Subcutaneous abdominal adipose tissue (tissue), 5 donors: ENCODE data around the gene NADK.
"Not testable (repeated sequence)": the region's sequence is repeated elsewhere in the genome, so short reads cannot be mapped to it uniquely, and the experiment has no call there.

Experiments
- H3K27ac ChIP-seq: one replicate; pipeline ENCODE4 v1.7.0; 2013; ENCODE audit warnings: low read depth, mild to moderate bottlenecking, inconsistent platforms, low read length, moderate library complexity
- H3K27me3 ChIP-seq, 5 donors: one replicate each; pipeline ENCODE4 v1.7.0; 2013; ENCODE audit warnings: low read length in 5 of 5, inconsistent platforms in 1 of 5; ENCODE audit not compliant: control insufficient read depth in 5 of 5, insufficient read depth in 4 of 5
- H3K36me3 ChIP-seq, 5 donors: one replicate each; pipeline ENCODE4 v1.7.0; 2013; ENCODE audit warnings: low read length in 5 of 5; ENCODE audit not compliant: control insufficient read depth in 5 of 5, insufficient read depth in 5 of 5
- H3K4me1 ChIP-seq, 5 donors: one replicate each; pipeline ENCODE4 v1.7.0; 2013; ENCODE audit warnings: low read length in 5 of 5, mild to moderate bottlenecking in 3 of 5, moderate library complexity in 1 of 5; ENCODE audit not compliant: control insufficient read depth in 5 of 5, insufficient read depth in 5 of 5
- H3K4me3 ChIP-seq, 5 donors: one replicate each; pipeline ENCODE4 v1.7.0; 2013; ENCODE audit warnings: low read length in 5 of 5, low read depth in 1 of 5
- H3K9ac ChIP-seq, 5 donors: one replicate each; pipeline ENCODE4 v1.7.0; 2013; ENCODE audit warnings: low read length in 5 of 5, mild to moderate bottlenecking in 4 of 5, moderate library complexity in 3 of 5
- H3K9me3 ChIP-seq, 5 donors: one replicate each; pipeline ENCODE4 v1.7.0; 2013; ENCODE audit warnings: low read length in 5 of 5; ENCODE audit not compliant: control insufficient read depth in 5 of 5
- donor health status: healthy.
- donor health status: healthy.
- donor health status: healthy.
- donor health status: healthy.
- donor health status: healthy.

Gene NADK

GRCh38 chr1:1752636-1753606 is 25.3 kb downstream of the NADK start:
- H3K27me3 ChIP-seq, result no peaks in the 10 kb centered on the region
- peaks cover 0 to 55% (median 48%) of the 10 kb centered on the region in 5 donors for H3K36me3 ChIP-seq
- H3K4me1 ChIP-seq, result peaks cover 0 to 7% (median 5%) of the 10 kb centered on the region in 5 donors
- H3K9me3 ChIP-seq, result no peaks in the 10 kb centered on the region
- H3K4me3 ChIP-seq, result no peak overlapping the region
- no peak overlapping the region for H3K27ac ChIP-seq
- H3K9ac ChIP-seq, result no peak overlapping the region

DNA sequence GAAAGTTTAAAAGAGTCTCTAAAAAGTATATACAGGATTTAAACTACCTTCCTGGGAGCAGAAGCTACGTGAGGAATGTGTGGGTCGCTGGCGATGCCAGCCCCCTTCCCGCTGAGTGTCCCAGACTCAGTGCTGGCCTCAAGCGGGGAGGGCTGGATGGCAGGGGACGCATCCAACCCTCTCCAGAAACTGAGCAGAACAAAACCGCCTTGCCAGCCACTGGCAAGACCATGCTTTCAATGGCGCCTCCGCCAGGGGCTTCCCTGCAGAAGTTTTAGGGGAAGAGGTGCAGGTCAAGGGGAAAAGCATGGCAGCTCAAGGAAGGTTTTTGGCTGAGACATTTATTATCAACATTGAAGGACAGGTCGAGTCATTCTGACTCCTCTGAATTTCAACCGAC is 26.1 kb downstream of the NADK start:
- Histone ChIP-seq H3K27me3 (no peaks in the 10 kb centered on the region), H3K9ac (no peak overlapping the region), H3K4me1 (peaks cover 0 to under 1% (median 0%) of the 10 kb centered on the region in 5 donors), H3K27ac (no peak overlapping the region), H3K9me3 (no peaks in the 10 kb centered on the region), H3K4me3 (no peak overlapping the region), H3K36me3 (peaks cover 0 to 52% (median 47%) of the 10 kb centered on the region in 5 donors)

DNA sequence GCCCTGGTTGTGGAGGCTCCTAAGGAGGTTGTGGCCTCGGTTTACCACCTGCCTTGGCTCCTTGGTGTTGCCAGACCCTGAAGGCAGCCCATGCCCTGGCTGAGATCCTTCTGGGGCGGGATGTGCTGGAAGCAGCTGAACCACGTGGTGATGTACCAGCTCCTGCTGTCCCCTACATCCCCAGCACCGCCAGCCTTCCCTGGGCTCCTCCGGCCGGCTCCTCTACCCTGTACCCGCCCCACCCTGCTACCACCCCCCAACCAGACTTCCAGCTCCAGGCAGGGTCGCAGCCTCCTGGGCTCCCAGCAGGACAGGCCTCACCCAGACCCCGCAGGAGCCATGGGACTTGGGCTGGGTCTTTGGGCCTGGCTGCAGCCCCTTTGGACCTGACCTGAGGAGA is 28.3 kb downstream of the NADK start:
- not testable (repeated sequence) for H3K4me1 ChIP-seq, H3K9ac ChIP-seq, H3K27ac ChIP-seq, H3K27me3 ChIP-seq, H3K4me3 ChIP-seq, H3K9me3 ChIP-seq
- H3K36me3 ChIP-seq, result peaks cover 0 to 30% (median 28%) of the 10 kb centered on the region in 5 donors

DNA sequence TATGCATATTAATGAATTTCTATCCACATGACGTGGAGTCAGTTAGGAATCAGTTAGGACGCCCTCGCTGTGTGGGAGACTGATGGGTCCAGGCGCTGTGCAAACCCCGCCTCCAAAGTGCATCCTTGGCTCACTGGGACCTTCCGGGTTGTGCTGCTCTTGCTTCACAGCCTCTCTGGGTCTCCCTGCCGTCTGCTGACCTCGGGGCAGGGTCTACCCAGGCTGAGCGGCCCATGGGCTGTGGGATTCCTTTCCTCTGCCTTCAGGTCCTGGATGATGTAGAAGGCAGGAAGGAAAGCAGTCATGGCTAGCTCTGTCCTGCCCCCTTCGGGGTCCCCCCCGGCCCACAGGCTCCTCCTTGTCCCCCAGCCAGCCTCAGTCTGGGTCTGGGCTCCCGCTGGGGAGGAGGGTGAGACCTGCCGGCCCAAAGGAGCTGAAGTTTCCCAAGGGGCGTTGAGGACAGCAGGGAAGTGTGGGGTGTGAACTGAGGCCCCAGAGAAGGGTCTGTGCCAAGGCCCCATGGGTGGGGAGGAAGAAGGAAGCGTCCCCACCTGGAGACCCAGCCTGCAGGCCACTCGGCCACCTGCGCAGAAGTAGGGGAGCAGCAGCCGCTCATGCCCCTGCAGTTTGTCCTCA is 29.5 kb downstream of the NADK start:
- Histone ChIP-seq H3K9me3 (no peaks in the 10 kb centered on the region), H3K27ac (no peak overlapping the region), H3K4me1 (no peaks in the 10 kb centered on the region), H3K4me3 (no peak overlapping the region), H3K36me3 (peaks cover 0 to 19% (median 18%) of the 10 kb centered on the region in 5 donors), H3K9ac (no peak overlapping the region), H3K27me3 (no peaks in the 10 kb centered on the region)

DNA sequence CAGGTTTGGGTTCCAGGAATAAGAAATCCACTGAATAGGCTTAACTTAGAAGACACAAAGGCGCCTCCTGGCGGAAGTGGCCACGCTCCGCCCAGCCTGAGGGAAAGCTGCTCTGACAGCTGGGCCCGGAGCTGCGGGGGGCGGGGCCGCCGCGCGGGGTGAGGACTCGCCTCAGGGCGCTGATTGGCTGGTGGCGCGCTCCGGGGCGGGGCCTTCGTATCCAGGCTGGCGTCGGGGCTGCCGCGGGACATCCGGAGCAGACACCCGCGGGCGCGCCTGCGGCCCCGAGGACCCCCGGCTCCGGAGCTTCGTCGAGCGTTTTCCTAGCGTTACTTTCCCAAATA is 31.7 kb downstream of the NADK start:
- peak overlapping the region in 3 of 5 donors; percentile 22 to 53 (median 48) for H3K4me3 ChIP-seq
- H3K36me3 ChIP-seq, H3K27me3 ChIP-seq, H3K4me1 ChIP-seq, H3K9me3 ChIP-seq: not testable (repeated sequence)
- H3K9ac ChIP-seq, result peak overlapping the region in 2 of 5 donors; percentile 51 to 79
- H3K27ac ChIP-seq, result peak overlapping the region; percentile 70

DNA sequence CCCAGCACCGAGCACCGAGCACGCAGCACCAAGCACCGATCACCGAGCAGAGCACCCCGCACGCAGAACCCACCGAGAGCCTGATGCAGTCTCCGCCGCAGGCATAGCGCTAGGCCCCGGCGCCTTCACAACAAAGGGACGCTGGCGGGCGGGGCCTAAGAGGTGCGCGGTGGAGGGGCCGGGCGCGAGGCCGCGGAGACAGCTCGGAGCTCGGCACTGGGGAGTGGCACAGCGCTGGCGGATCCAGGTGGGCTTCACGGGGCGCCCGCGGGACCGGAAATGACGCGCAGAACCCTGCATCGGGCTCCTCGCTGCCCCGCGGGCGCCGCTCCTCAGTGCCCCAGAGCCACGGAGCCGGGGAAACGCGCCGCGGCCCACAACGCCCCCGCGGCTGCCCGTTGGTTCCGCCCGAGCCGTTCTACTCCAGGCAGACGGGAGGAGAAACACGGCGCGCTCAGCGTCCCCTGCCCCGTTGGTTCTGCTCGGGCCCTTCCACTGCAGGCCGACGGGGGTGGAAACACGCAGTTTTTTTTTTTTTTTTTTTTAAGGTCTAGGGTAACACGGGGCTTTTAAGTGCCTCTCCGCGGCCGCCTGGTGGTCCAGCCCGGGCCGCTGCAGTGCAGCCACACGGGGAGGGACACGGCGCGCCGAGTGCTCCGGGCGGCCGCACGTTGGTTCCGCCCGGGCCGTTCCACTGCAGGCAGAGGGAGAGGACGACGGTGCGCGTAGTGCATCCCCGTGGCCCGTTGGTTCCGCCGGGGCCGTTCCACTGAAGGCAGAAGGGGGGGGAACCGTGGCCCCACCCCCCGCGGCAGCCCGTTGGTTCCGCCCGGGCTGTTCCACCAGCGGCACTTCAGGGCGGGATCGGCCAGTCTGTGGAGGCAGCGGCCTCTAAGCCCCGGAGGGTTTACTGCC is 32.4 kb downstream of the NADK start:
- not testable (repeated sequence) for H3K36me3 ChIP-seq, H3K4me1 ChIP-seq, H3K9me3 ChIP-seq, H3K27me3 ChIP-seq
- Histone ChIP-seq H3K27ac (peak overlapping the region; percentile 70), H3K4me3 (peak overlapping the region in 4 of 5 donors; percentile 32 to 53 (median 40)), H3K9ac (peak overlapping the region in 2 of 5 donors; percentile 51 to 79)

GRCh38 chr1:1742529-1742928 is 35.7 kb downstream of the NADK start:
- not testable (repeated sequence) for H3K4me3 ChIP-seq, H3K9me3 ChIP-seq, H3K4me1 ChIP-seq, H3K36me3 ChIP-seq, H3K27ac ChIP-seq, H3K27me3 ChIP-seq, H3K9ac ChIP-seq

- H3K9me3 ChIP-seq, H3K9ac ChIP-seq, H3K27ac ChIP-seq: not testable (repeated sequence)
Measured at GRCh38 chr1:1741013-1741412, 37.3 kb downstream of the NADK start.

DNA sequence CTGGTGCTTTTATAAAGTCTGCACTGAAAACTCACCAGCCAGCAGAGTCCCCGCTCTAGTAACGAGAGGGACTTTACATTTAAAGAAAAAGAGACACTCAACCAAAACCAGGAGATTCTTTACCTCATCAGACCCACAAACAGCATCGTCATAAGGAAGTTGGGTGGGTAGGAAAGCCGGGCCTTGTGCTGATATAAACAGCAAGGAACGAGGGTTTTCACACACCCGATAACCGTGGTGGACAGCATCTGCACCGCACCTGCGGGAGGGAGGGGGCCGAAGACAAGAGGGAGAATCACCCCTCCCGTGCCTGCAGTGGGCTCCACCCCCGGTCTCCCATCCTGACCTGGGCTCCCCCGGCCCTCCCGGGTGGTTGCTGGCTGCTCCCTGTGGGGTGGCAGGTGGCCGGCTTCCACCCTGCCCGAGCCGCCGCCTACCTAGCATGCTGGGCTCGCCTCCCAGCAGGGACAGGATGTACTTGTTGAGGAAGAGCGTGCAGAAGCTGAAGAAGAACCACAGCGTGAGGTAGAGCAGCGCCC is 39.4 kb downstream of the NADK start:
- not testable (repeated sequence) for H3K27ac ChIP-seq, H3K9ac ChIP-seq, H3K4me1 ChIP-seq, H3K4me3 ChIP-seq, H3K9me3 ChIP-seq, H3K27me3 ChIP-seq
- H3K36me3 ChIP-seq, result peaks cover 0 to 17% (median 7%) of the 10 kb centered on the region in 5 donors

More at GRCh38 chr1:1741013-1741412, 37.3 kb downstream of the NADK start:
- H3K4me3 ChIP-seq, H3K4me1 ChIP-seq, H3K27me3 ChIP-seq: not testable (repeated sequence)
- peaks cover 0 to 13% (median 4%) of the 10 kb centered on the region in 5 donors for H3K36me3 ChIP-seq
